ENCODE results near the gene GBP4. TPM values are rescaled to one million over a fixed set of nuclear protein-coding genes. Genes with fewer than 3 reads are reported as not detected.

The GBP4 gene
- total RNA-seq, 1 experiment from 2014 or later, result 0.09 TPM

- DNase-seq (ENCODE audit: low spot score), result no peak
- Mint-ChIP-seq H3K27ac (no peak overlapping the region), H3K27me3 (ENCODE audit: low read depth) (no peaks in the 10 kb centered on the region), H3K36me3 (no peaks in the 10 kb centered on the region), H3K9me3 (no peaks in the 10 kb centered on the region), H3K4me1 (no peaks in the 10 kb centered on the region), H3K4me3 (no peak overlapping the region)
- ChIA-PET POLR2A (no interaction called here), CTCF (no interaction called here)
- TF ChIP-seq ETV6 (CRISPR knock-in tag; IDR thresholded peaks at IDR 0.05), result no peak
- TF ChIP-seq ZNF138 (CRISPR knock-in tag; conservative IDR thresholded peaks at IDR 0.05), result no peak
- no peak for TF ChIP-seq NR2C2 (CRISPR knock-in tag; IDR thresholded peaks at IDR 0.05)
- no peak for TF ChIP-seq TP53 (CRISPR knock-in tag; IDR thresholded peaks at IDR 0.05)
- no peak for TF ChIP-seq SOX15 (CRISPR knock-in tag; IDR thresholded peaks at IDR 0.05)
- no peak for TF ChIP-seq E2F1 (CRISPR knock-in tag; IDR thresholded peaks at IDR 0.05)
- no peak for TF ChIP-seq ZNF423 (CRISPR knock-in tag; IDR thresholded peaks at IDR 0.05)
- no peak for TF ChIP-seq PRRX2 (CRISPR knock-in tag; IDR thresholded peaks at IDR 0.05)
- no peak for TF ChIP-seq SP1 (CRISPR knock-in tag; conservative IDR thresholded peaks at IDR 0.05)
- no peak for TF ChIP-seq NR3C1 (CRISPR knock-in tag; conservative IDR thresholded peaks at IDR 0.05; ENCODE audit: low read depth)
- no peak for TF ChIP-seq CREM (CRISPR knock-in tag; IDR thresholded peaks at IDR 0.05)
- TF ChIP-seq ZNF532 (CRISPR knock-in tag; IDR thresholded peaks at IDR 0.05; ENCODE audit: borderline replicate concordance), result no peak
- TF ChIP-seq JAZF1 (CRISPR knock-in tag; IDR thresholded peaks at IDR 0.05), result no peak
- no peak for ATAC-seq
Measured at GRCh38 chr1:89169166-89169565, 29.6 kb downstream of the GBP4 start.

GRCh38 chr1:89167590-89168230 lies 31.0 kb downstream of the GBP4 start:
- POLR2A ChIA-PET, result no interaction called here
- no peaks in the 10 kb centered on the region for H3K36me3 Mint-ChIP-seq
- H3K27ac Mint-ChIP-seq, result no peak overlapping the region
- no peaks in the 10 kb centered on the region for H3K27me3 Mint-ChIP-seq (ENCODE audit: low read depth)
- H3K4me1 Mint-ChIP-seq, result no peaks in the 10 kb centered on the region
- no peak for DNase-seq (ENCODE audit: low spot score)
- ATAC-seq, result no peak
- no peak overlapping the region for H3K4me3 Mint-ChIP-seq
- H3K9me3 Mint-ChIP-seq, result no peaks in the 10 kb centered on the region
- CTCF ChIA-PET, result no interaction called here
- TF ChIP-seq MAX (CRISPR knock-in tag; IDR thresholded peaks at IDR 0.05) (no peak), GRHL2 (CRISPR knock-in tag; IDR thresholded peaks at IDR 0.05; ENCODE audit: insufficient replicate concordance, severe bottlenecking) (no peak), ZNF416 (CRISPR knock-in tag; IDR thresholded peaks at IDR 0.05) (no peak), ZNF423 (CRISPR knock-in tag; IDR thresholded peaks at IDR 0.05) (no peak), TCF7 (CRISPR knock-in tag; IDR thresholded peaks at IDR 0.05; ENCODE audit: low read depth) (no peak), OVOL2 (CRISPR knock-in tag; IDR thresholded peaks at IDR 0.05; ENCODE audit: borderline replicate concordance) (no peak), ZNF138 (CRISPR knock-in tag; conservative IDR thresholded peaks at IDR 0.05) (no peak), FOXJ3 (CRISPR knock-in tag; IDR thresholded peaks at IDR 0.05; ENCODE audit: borderline replicate concordance) (no peak), CDX4 (CRISPR knock-in tag; IDR thresholded peaks at IDR 0.05; ENCODE audit: borderline replicate concordance) (no peak), ZNF425 (CRISPR knock-in tag; conservative IDR thresholded peaks at IDR 0.05) (no peak), ZNF532 (CRISPR knock-in tag; IDR thresholded peaks at IDR 0.05; ENCODE audit: borderline replicate concordance) (no peak), RORB (CRISPR knock-in tag; IDR thresholded peaks at IDR 0.05) (no peak), RELA (CRISPR knock-in tag; IDR thresholded peaks at IDR 0.05; ENCODE audit: borderline replicate concordance) (no peak)
